ENCODE measurements around the gene ZNF106. TPM values are rescaled to one million over a fixed set of nuclear protein-coding genes. Genes with fewer than 3 reads are reported as not detected.

Gene ZNF106
- total RNA-seq, 4 donors from 2014 or later: 42.9 to 54.8 (median 50.3) TPM

GRCh38 chr15:42365921-42366550, 124.9 kb downstream of the ZNF106 start:
- Histone ChIP-seq H3K27ac (peak overlapping the region in 1 of 3 donors; percentile 5), H3K9me3 (no peaks in the 10 kb centered on the region), H3K36me3 (no peaks in the 10 kb centered on the region), H3K4me1 (peaks cover 0 to 16% of the 10 kb centered on the region in 2 donors), H3K4me3 (replicated peaks in 1 of 3) (no peak overlapping the region), H3K27me3 (no peaks in the 10 kb centered on the region)
- peak; percentile 69 to 70 for DNase-seq
- WGBS, 2 donors: 38 to 49% methylated on average over 5 of the region's 5 CpGs
- intact Hi-C loops (cut with DNase I): no loop called here
- TF ChIP-seq CTCF (IDR thresholded peaks at IDR 0.05) (no peak), POLR2A (IDR thresholded peaks at IDR 0.05) (no peak)

- H3K4me1 ChIP-seq: peaks cover 0 to 16% of the 10 kb centered on the region in 2 donors
- peak; percentile 67 to 80 for DNase-seq
- 6 to 57% methylated on average over 1 of the region's 1 CpG for WGBS, 2 donors
- TF ChIP-seq CTCF (IDR thresholded peaks at IDR 0.05): no peak
- no peak for TF ChIP-seq POLR2A (IDR thresholded peaks at IDR 0.05)
- intact Hi-C loops (cut with DNase I): no loop called here
- H3K36me3 ChIP-seq: no peaks in the 10 kb centered on the region
- no peaks in the 10 kb centered on the region for H3K9me3 ChIP-seq
- no peak overlapping the region for H3K4me3 ChIP-seq (replicated peaks in 1 of 3)
- no peaks in the 10 kb centered on the region for H3K27me3 ChIP-seq
- H3K27ac ChIP-seq: no peak overlapping the region
These were observed 126.4 kb downstream of the ZNF106 start for GRCh38 chr15:42364529-42364928.

GRCh38 chr15:42363942-42364341, 127.0 kb downstream of the ZNF106 start:
- TF ChIP-seq POLR2A (IDR thresholded peaks at IDR 0.05): no peak
- TF ChIP-seq CTCF (IDR thresholded peaks at IDR 0.05): no peak
- Histone ChIP-seq H3K9me3 (no peaks in the 10 kb centered on the region), H3K4me3 (replicated peaks in 1 of 3) (no peak overlapping the region), H3K36me3 (no peaks in the 10 kb centered on the region), H3K27me3 (no peaks in the 10 kb centered on the region), H3K27ac (no peak overlapping the region), H3K4me1 (peaks cover 0 to 16% of the 10 kb centered on the region in 2 donors)
- intact Hi-C loops (cut with DNase I): no loop called here
- DNase-seq: no peak

- intact Hi-C loops (cut with DNase I): no loop called here
- no peaks in the 10 kb centered on the region for H3K36me3 ChIP-seq
- DNase-seq: no peak
- TF ChIP-seq CTCF (IDR thresholded peaks at IDR 0.05): no peak
- TF ChIP-seq POLR2A (IDR thresholded peaks at IDR 0.05): no peak
- no peak overlapping the region for H3K4me3 ChIP-seq (replicated peaks in 1 of 3)
- WGBS, 2 donors: 88 to 92% methylated on average over 3 of the region's 3 CpGs
- peaks cover 0 to 16% of the 10 kb centered on the region in 2 donors for H3K4me1 ChIP-seq
- H3K27me3 ChIP-seq: no peaks in the 10 kb centered on the region
- no peaks in the 10 kb centered on the region for H3K9me3 ChIP-seq
- no peak overlapping the region for H3K27ac ChIP-seq
These were observed 127.5 kb downstream of the ZNF106 start for GRCh38 chr15:42363487-42363886.

Small RNA genes lying within 50 kb of the gene (small RNA-seq; reads per million reads assigned to genes)
- not detected for gene RNU6-188P

Other genes starting within 250 kb of the ZNF106 start
- 10 to 100 TPM; 19.9 to 49.4 (median 22.2) TPM for gene GANC, start 217.9 kb downstream of the ZNF106 start, total RNA-seq
- 100 to 1,000 TPM; 106 to 187 (median 125) TPM for gene TMEM87A, start 217.7 kb downstream of the ZNF106 start, total RNA-seq
- gene CAPN3, start 131.6 kb downstream of the ZNF106 start, total RNA-seq: 1 to 10 TPM; 3.0 to 6.8 (median 4.0) TPM
- 10 to 100 TPM; 55.7 to 76.9 (median 69.6) TPM for gene SNAP23, start 4.5 kb upstream of the ZNF106 start, total RNA-seq
- 10 to 100 TPM; 17.1 to 21.2 (median 18.6) TPM for gene LRRC57, start 57.7 kb upstream of the ZNF106 start, total RNA-seq
- 10 to 100 TPM; 20.6 to 32.3 (median 25.2) TPM for gene HAUS2, start 57.7 kb upstream of the ZNF106 start, total RNA-seq
- gene STARD9, start 84.5 kb upstream of the ZNF106 start, total RNA-seq: 10 to 100 TPM in 2 of 4 donors, 1 to 10 TPM in 2; 6.4 to 23.4 (median 10.1) TPM
- 10 to 100 TPM in 3 of 4 donors, 1 to 10 TPM in 1; 9.4 to 15.9 (median 12.6) TPM for gene CDAN1, start 246.0 kb upstream of the ZNF106 start, total RNA-seq